Gastrocnemius medialis (tissue), 4 donors: ENCODE measurements around the gene SPRR1B.

Source experiments
- POLR2A ChIP-seq, 2 donors: fragments of 450-650 bp; IDR thresholded peaks; one replicate each; pipeline ENCODE4 v1.6.1; 2017; ENCODE audit warnings: antibody characterized with exemption in 2 of 2, mild to moderate bottlenecking in 2 of 2, moderate library complexity in 2 of 2
- TF ChIP-seq, protein P1 (sequence below), 5 experiments: fragments of 450-650 bp in 3 of 5; fragments of 200-600 bp in 2 of 5; sonication (generic) in 2 of 5; IDR thresholded peaks in 4 of 5; conservative IDR thresholded peaks in 1 of 5; 1 replicate in 4 of 5; 2 replicates in 1 of 5; pipeline ENCODE4 v1.5.1; 2016 to 2019; ENCODE audit warnings: antibody characterized with exemption in 5 of 5, mild to moderate bottlenecking in 3 of 5, moderate library complexity in 3 of 5

DNA sequence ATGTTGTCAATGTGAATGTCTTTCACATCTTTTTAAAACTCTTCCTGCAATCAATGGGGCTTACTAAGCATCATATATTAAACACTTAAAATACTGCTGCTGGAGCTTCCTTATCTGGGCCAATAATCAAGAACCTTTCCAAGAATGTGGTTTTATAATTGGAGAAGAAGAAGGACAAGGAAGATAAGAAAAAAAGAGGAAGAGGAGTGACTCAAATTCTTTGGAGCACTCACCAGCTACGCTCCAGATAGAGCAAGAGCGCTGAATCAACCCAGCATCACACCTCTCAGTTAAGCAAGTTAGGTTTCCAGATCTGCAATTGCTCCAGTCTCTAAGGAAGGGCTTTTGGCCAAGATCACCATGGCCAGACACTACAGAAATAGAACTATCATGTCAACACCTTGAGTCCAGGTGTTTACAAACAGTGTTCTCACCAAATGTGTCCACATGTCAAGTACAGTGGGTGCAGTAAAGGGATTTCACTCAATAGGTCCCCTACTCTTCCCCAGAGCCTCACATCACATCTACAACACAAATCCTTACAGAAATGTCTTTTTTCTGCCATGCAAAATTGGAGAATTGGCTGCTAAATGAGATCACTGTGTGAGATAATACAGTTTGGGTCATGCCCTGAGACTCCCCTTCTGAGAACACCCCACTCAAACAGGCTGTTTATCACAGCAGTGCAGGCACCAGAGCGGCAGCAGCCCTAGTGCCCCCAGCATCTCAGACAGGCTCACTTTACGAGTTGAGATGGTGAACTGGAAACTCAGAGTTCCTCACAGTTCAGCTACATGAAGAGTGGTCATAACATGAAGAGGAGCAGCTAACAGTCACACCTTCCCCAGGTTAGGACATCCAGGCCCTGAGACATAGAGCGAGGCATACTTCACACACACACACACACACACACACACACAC is 42.1 kb downstream of the SPRR1B start:
- TF ChIP-seq, protein P1, sequence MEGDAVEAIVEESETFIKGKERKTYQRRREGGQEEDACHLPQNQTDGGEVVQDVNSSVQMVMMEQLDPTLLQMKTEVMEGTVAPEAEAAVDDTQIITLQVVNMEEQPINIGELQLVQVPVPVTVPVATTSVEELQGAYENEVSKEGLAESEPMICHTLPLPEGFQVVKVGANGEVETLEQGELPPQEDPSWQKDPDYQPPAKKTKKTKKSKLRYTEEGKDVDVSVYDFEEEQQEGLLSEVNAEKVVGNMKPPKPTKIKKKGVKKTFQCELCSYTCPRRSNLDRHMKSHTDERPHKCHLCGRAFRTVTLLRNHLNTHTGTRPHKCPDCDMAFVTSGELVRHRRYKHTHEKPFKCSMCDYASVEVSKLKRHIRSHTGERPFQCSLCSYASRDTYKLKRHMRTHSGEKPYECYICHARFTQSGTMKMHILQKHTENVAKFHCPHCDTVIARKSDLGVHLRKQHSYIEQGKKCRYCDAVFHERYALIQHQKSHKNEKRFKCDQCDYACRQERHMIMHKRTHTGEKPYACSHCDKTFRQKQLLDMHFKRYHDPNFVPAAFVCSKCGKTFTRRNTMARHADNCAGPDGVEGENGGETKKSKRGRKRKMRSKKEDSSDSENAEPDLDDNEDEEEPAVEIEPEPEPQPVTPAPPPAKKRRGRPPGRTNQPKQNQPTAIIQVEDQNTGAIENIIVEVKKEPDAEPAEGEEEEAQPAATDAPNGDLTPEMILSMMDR (IDR thresholded peaks at IDR 0.05 in 4 of 5, conservative IDR thresholded peaks at IDR 0.05 in 1 of 5) = no peak
- no peak for TF ChIP-seq POLR2A (IDR thresholded peaks at IDR 0.05)
